Coronary artery (tissue), 2 donors: ENCODE measurements around the gene IGSF1.
"Not testable (repeated sequence)": the region's sequence is repeated elsewhere in the genome, so short reads cannot be mapped to it uniquely, and the experiment has no call there.

ENCODE experiments used
- DNase-seq: peaks from one replicate; pipeline ENCODE4 v3.0.0-alpha.2; 2017; ENCODE audit warnings: low spot score
- H3K27ac ChIP-seq, 2 donors: fragments of 200-600 bp; sonication (generic); one replicate each; pipeline ENCODE4 v1.5.1; 2016 to 2019
- H3K4me3 ChIP-seq: fragments of 200-600 bp; sonication (generic); 2 replicates; pipeline ENCODE4 v1.5.1; 2016; ENCODE audit warnings: mild to moderate bottlenecking, moderate library complexity
- CTCF ChIP-seq: fragments of 200-600 bp; sonication (generic); IDR thresholded peaks from one replicate; pipeline ENCODE4 v1.5.1; 2019; ENCODE audit warnings: antibody characterized with exemption

IGSF1 gene

GRCh38 chrX:131262200-131262599, 26.9 kb downstream of the IGSF1 start:
- no peak overlapping the region for H3K27ac ChIP-seq
- no peak for DNase-seq
- H3K4me3 ChIP-seq = no peak overlapping the region
- TF ChIP-seq CTCF = no peak

- no peak overlapping the region for H3K27ac ChIP-seq
- H3K4me3 ChIP-seq = no peak overlapping the region
- TF ChIP-seq CTCF = no peak
- no peak for DNase-seq
These were observed 31.7 kb downstream of the IGSF1 start for GRCh38 chrX:131257367-131257766.

- H3K4me3 ChIP-seq, DNase-seq, H3K27ac ChIP-seq: not testable (repeated sequence)
These were observed 37.9 kb downstream of the IGSF1 start for GRCh38 chrX:131250984-131251738.

- Histone ChIP-seq H3K4me3 (no peak overlapping the region), H3K27ac (no peak overlapping the region)
- TF ChIP-seq CTCF = no peak
- no peak for DNase-seq
These were observed 50.0 kb downstream of the IGSF1 start for GRCh38 chrX:131239057-131239456.

- H3K27ac ChIP-seq = no peak overlapping the region
- H3K4me3 ChIP-seq = no peak overlapping the region
- no peak for DNase-seq
- TF ChIP-seq CTCF = no peak
These were observed 51.7 kb downstream of the IGSF1 start for GRCh38 chrX:131237363-131237762.

- no peak for DNase-seq
These were observed 53.1 kb downstream of the IGSF1 start for GRCh38 chrX:131235768-131236545.

GRCh38 chrX:131227608-131228007, 61.5 kb downstream of the IGSF1 start:
- TF ChIP-seq CTCF = no peak
- no peak for DNase-seq
- Histone ChIP-seq H3K27ac (no peak overlapping the region), H3K4me3 (no peak overlapping the region)

More at GRCh38 chrX:131235768-131236545, 53.1 kb downstream of the IGSF1 start:
- Histone ChIP-seq H3K4me3 (no peak overlapping the region), H3K27ac (no peak overlapping the region)
- TF ChIP-seq CTCF = no peak
